IPS-NIHi11 (cell line): ENCODE measurements around the gene RALGAPA1.
A peak's percentile ranks its signal among the peaks of the same experiment; 100 is the strongest.
"Not testable (repeated sequence)": the region's sequence is repeated elsewhere in the genome, so short reads cannot be mapped to it uniquely, and the experiment has no call there.

Experiments used
- DNase-seq: peaks from one replicate; pipeline ENCODE4 v3.0.0; 2012; ENCODE audit warnings: mixed read lengths, low spot score

The RALGAPA1 gene

GRCh38 chr14:35699791-35700444, 109.2 kb downstream of the RALGAPA1 start:
- DNase-seq: no peak

- no peak for DNase-seq
Measured at GRCh38 chr14:35696575-35696974, 112.5 kb downstream of the RALGAPA1 start.

DNA sequence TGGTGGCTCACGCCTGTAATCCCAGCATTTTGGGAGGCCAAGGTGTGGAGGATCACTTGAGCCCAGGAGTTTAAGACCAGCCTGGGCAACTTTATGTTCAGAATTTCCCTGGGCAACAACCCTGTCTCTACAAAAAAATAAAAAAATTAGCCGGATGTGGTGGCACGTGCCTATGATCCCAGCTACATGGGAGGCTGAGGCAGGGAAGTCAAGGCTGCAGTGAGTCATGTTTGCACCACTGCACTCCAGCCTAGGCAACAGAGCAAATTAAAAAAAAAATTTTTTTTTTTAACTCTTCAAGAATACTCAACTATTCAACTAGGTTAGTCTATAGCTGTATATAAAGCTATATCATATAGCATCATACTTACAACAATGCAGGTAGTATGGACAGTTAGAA, 113.0 kb downstream of the RALGAPA1 start:
- DNase-seq: no peak

DNA sequence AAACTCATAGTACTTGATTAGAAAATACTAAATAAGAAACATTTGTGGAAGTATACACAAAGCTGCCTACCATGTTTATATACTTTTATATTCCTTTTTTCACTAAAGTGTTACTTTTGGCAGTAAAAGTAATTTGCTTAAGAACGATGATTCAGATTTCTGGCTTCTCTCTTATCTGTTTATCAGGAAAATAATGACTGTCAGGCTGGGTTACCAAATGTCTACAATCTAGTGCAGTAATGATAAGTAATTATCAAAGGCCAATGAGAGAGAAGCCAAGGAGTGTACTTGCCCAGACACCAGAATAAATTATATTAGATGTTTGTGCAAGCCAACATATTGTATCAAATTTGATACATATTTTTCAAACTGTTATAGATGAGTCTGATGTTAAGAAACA, 113.4 kb downstream of the RALGAPA1 start:
- no peak for DNase-seq

DNA sequence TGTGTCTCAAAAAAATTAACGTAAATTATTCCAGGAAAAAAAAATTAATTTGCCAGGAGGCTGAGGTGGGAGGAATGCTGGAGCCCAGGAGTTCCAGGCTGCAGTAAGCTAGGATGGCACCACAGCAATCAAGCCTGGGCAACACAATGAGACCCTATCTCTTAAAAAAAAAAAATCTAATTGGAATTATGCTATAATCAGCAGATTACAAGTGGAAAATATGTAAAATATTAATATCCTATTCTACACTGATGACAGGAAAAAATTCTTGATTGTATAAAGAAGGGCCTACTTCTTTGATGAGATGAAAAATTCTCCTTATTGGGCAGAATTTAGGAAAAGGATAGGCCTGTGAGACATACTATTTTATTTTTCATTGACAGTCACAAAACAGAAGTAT, 114.0 kb downstream of the RALGAPA1 start:
- DNase-seq: no peak

DNA sequence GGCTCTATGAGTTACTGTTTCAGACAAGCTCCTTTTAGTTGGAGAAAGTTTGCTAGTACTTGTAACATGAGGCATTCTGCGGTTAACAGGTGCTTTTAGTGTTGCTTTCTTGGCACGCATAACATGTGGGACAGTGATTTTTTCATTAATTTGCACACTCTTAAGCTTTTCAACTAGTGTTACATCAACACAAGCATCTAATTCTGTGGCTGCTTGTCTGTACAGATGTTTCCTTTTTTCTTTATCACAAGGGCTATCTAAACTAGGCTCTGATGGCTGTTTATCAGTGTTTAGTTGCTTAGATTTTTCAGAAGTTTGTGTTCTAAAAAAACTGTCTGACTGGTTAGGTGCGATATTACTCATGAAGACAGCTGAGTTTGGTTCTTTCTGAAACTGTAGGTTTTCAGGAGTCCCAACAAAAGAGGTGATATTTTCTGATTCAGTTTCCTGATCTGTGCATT, 120.1 kb downstream of the RALGAPA1 start:
- DNase-seq: no peak

DNA sequence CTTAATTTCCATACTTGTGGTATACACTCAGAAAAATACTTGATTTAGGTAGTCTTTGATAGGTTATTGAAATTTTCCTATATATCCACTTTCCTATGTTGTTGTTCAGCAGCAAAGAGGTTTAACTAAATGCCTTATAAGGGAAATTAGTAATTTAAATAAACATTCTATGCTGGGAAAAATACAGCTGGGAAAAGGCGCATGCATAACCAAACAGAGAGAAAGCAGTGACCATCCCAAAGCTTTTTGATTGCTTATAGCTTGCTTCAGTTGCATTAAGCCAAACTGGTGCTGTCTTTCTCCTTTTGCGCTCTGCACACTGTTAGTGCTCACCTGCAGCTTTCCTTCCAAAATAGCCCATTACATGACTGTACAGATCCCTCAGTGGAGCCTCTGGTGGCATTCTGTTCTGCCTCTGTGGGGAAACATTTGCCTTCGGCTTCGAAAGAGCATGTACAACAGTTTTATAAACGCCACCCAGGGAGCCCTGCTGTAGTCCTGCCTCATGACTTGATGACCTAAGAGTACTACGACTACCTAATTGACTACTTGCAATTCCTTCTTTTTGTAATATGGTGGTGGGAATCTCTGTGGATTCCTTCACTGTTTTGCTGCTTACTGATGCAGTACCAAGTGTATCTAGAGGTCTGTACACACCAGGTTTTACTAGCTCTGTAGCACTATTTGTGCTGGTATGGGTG, 120.8 kb downstream of the RALGAPA1 start:
- no peak for DNase-seq

DNA sequence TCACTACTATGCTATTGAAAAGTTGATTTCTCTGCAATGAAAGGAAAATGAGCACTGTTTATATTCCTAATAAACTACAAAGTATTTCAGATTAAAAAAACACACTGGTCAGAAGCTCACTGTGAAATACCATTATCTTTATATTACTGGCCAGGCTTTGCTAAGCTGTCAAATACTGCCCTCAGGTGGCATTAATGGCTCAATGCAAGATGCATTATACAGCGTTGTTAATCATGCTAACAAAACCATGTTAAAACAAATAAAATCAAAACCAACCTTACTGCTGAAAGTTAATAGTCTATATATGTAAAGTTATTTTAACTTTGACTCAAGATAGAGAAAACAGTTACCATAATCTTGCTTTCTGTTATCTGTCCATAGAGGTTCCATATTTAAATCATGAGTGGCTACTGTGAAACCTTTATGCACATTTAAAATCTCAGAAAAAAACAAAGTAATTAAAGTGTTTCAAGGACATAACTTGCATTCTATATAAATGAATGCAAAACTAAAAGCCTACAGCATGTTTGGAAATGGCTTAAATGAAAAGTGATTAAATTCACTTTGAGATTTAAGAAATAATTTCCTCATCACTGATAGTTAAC, 121.7 kb downstream of the RALGAPA1 start:
- DNase-seq: peak; percentile 27

DNA sequence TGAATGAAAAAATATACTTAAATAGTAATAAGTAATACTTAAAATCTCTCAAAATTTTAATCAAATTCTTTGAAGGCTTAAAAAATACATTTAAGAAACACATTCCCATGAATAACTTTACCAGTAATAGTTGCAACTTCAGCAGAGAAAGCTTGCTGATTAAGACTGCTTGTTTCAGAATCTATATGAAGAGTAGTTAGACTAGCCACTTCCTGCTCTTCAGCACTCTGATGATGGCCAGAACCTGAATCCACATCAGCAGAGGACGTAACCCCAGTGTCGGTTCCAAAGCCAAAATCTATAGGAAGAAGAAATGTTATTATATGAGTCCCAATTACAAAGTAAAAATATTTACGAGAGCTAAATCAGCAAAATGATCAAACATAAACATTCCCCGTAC, 125.4 kb downstream of the RALGAPA1 start:
- DNase-seq: not testable (repeated sequence)

DNA sequence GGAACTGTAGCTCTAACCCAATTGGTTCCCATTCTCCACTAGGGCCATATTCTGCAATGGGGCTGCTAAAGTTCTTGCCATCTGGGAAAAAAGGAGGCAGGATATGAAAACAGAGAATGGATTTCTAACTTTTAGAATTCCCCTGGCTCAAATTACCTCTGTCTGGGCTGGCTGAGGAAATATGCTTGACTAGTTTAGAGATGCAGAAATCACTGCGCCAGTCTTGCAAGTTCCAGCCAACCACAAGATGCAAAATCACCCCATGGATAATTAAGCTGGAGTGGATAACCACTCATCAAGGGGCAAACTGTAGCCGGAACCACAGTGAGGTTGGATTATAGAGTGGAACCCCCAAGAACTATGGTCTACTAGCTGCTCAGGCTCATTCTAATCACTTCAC, 126.3 kb downstream of the RALGAPA1 start:
- no peak for DNase-seq

- no peak for DNase-seq
Measured at GRCh38 chr14:35678403-35679028, 130.6 kb downstream of the RALGAPA1 start.

DNA sequence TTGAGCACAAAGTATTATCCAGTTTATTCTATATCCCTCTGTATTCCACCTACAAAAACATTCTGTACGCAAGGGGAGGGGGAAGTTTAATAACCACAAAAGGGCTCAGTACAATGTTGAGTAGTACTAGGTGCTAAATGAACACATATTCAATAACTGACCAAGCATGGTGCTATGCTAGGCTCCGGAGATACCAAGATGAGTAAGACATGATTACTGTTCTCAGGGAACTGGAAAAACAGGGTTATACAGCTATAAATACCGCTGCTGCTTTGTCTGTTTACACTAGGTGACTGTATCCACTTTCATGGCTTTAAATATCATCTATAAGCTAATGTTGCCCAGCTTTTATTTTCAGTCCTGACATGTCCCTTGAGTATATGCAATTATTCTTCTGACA, 139.3 kb downstream of the RALGAPA1 start:
- no peak for DNase-seq

GRCh38 chr14:35666429-35667043, 142.6 kb downstream of the RALGAPA1 start:
- no peak for DNase-seq

- no peak for DNase-seq
Measured at GRCh38 chr14:35661875-35662274, 147.2 kb downstream of the RALGAPA1 start.

- DNase-seq: no peak
Measured at GRCh38 chr14:35653045-35653444, 156.1 kb downstream of the RALGAPA1 start.

DNA sequence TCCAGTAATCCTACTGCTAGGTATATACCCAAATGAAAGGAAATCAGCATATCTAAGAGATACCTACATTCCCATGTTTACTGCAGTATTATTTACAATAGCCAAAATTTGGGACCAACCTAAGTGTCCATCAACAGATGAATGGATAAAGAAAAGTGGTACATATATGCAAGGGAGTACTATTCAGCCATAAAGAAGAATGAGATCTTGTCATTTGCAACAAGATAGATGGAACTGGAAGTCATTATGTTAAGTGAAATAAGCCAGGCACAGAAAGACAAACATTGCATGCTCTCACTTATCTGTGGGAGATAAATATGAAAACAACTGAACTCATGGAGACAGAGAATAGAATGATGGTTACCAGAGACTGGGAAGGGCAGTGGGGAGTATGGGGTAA, 165.6 kb downstream of the RALGAPA1 start:
- DNase-seq: no peak

GRCh38 chr14:35637851-35638250, 171.2 kb downstream of the RALGAPA1 start:
- no peak for DNase-seq

DNA sequence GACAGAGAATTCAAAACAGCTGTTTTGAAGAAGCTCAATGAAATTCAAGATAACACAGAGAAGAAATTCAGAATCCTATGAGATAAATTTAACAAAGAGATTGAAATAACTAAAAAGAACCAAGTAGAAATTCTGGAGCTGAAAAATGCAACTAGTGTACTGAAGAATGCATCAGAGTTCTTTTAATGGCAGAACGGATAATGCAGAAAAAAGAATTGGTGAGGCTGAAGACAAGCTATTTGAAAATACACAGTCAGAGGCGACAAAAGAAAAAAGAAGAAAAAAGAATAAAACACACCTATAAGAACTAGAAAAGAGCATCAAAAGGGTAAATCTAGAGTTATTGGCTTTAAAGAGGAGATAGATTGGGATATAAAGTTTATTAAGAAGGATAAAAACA, 171.8 kb downstream of the RALGAPA1 start:
- DNase-seq: no peak

GRCh38 chr14:35632676-35633075, 176.4 kb downstream of the RALGAPA1 start:
- no peak for DNase-seq

DNA sequence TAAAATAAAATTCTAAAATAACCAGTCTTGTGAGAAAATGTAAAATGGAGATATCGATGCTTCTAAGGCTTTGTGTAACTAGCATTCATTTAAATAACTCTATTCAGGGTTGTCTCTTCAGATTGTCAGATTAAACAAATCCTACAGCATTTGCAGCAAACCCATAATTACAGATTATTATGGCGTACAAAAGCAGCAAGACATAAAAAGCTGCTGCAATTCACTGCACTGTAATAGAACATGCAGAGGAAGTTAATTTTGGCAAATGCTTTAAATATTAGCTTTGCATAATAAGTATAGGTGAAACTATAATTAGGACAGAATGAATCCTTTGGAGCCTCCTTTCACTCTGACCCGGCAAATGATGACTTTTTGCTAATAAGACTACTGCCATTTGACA, 176.8 kb downstream of the RALGAPA1 start:
- DNase-seq: no peak

- no peak for DNase-seq
Measured at GRCh38 chr14:35631071-35631805, 177.9 kb downstream of the RALGAPA1 start.

DNA sequence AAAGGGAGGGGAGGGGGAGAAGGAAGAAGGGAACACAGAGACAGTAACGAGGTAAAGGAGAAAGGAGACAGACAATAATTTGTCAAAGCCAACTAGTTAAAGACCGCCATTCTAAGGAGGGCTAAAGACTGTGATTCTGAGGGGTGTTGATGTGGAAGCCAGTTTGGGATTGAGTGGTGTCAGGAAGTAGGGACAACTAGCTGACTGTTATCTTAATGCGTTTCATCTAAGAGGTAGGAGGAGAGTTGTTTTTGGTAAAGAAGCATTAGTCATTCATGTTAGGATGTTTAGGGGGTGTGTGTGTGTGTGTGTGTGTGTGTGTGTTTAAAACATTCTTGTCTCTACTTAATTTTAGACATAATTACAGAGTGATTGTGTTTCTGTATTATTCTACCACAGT, 180.1 kb downstream of the RALGAPA1 start:
- no peak for DNase-seq
